Psoas muscle (tissue), 8 donors: ENCODE measurements around the gene PSKH1. TPM values are rescaled to one million over a fixed set of nuclear protein-coding genes. Genes with fewer than 3 reads are reported as not detected.
"Not testable (repeated sequence)": the region's sequence is repeated elsewhere in the genome, so short reads cannot be mapped to it uniquely, and the experiment has no call there.

Experiments used
- ATAC-seq, 4 donors: fragments of 200-7000 bp; cut with Tn5 transposase; one replicate each; pipeline ENCODE4 v1.9.1; 2020; ENCODE audit warnings: moderate library complexity in 3 of 4, mild to moderate bottlenecking in 2 of 4
- DNase-seq, 2 donors: peaks; one replicate each; pipeline ENCODE4 v3.0.0-alpha.2; 2020
- H3K27ac ChIP-seq: fragments of 200-600 bp; one replicate; pipeline ENCODE4 v1.8.0; 2022
- H3K27me3 ChIP-seq, 3 donors: fragments of 200-600 bp in 1 of 3; one replicate each; pipeline versions ENCODE4 v1.6.1 to v1.8.0; 2013 to 2022; ENCODE audit warnings: low read length in 2 of 3, mild to moderate bottlenecking in 2 of 3, moderate library complexity in 1 of 3; ENCODE audit not compliant: insufficient read depth in 3 of 3
- H3K36me3 ChIP-seq, 2 donors: fragments of 200-600 bp in 1 of 2; one replicate each; pipeline versions ENCODE4 v1.6.1 to v1.8.0; 2013 to 2022; ENCODE audit warnings: low read depth in 1 of 2, mild to moderate bottlenecking in 1 of 2, moderate library complexity in 1 of 2; ENCODE audit not compliant: insufficient read depth in 1 of 2
- H3K4me1 ChIP-seq: fragments of 200-600 bp; one replicate; pipeline ENCODE4 v1.8.0; 2022
- H3K4me3 ChIP-seq: fragments of 200-600 bp; one replicate; pipeline ENCODE4 v1.8.0; 2022; ENCODE audit warnings: mild to moderate bottlenecking
- H3K9me3 ChIP-seq: fragments of 200-600 bp; one replicate; pipeline ENCODE4 v1.8.0; 2022
- WGBS, 3 donors: extraction: QIAGEN DNeasy Blood & Tissue Kit; methylation state at CpG; one replicate each; pipeline versions ENCODE4 v1.1.6 to v1.1.7; 2013; 5-methylcytosine and 5-hydroxymethylcytosine counted together
- intact Hi-C, 2 donors: fragments of 100-400 bp; cut with DNase I; formaldehyde crosslinking; loops; one replicate each; pipeline versions ENCODE4 v1.11.0 to v1.14.2; 2022
- polyA plus RNA-seq, 3 donors: library from polyadenylated mRNA; stranded (reverse); fragments of 200-250 nt; gene quantifications; one replicate each; pipeline ENCODE4 v1.2.3, GENCODE V29; 2013
- total RNA-seq, 4 donors: library from RNA; stranded (reverse); fragmentation: NEBNext Ultra II Directional in 2 of 4; extraction: Animal tissue kit (Norgen Biotek cat#: 25700) in 2 of 4; gene quantifications; one replicate each; pipeline versions ENCODE4 v1.2.1 to v1.2.4, GENCODE V29; 2021 to 2023
- TF ChIP-seq, protein P1 (sequence below): fragments of 200-600 bp; IDR thresholded peaks from one replicate; pipeline ENCODE4 v1.8.0; 2022; ENCODE audit warnings: antibody characterized with exemption
- donor health status: healthy with polysubstance abuse.
- donor health status: DM: no; HTN: no; CAD: no; lungs with moderate emphysema.
- donor health status: Bipolar disorder and iron deficiency.
- donor health status: healthy.
- donor health status: DM: yes; HTN: yes; CAD: no.
- donor health status: DM: no; HTN: no; CAD: no.
- donor health status: DM: no; HTN: no; CAD: no.
- donor health status: DM: yes; HTN: yes; CAD: no.

PSKH1 gene
- total and polyA plus RNA-seq, 7 donors, result 9.6 to 18.8 (median 15.6) TPM

DNA sequence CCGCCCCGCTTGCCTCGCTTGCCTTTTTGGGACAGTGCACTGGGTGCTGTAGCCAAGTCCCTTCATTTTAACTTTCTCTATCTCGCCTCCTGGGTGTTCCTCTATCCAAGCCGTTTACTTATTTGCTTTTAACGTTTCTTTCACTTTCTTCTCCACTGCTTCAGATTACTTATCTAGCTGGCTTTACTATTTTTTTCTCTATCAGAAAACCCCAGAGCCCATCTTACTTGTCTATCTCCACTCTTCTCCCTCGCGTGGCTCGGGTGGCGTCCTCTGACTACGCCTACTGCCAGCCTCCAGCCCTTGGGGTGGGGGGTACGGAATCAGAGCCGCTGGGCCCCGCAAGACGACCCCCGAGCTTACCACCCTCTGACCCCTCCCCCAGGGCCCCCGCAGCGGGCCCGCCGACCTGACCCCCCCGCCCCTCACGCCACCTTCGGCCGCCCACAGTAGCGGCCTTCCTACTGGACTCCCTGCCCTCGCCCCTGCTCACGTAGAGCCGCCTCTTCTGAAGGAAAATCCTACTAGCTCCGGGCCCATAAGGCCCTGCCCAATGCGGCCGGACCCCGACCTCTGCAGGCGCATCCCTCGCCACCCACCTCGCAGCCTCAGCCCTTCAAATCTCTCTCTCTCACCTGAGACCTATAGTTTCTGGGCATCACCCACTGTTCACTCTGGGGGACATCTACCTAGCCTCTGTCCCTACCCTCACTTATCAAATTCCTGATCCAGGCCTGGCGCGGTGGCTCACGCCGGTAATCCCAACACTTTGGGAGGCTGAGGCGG is 76.4 kb downstream of the PSKH1 start:
- ATAC-seq (no peak), DNase-seq (no peak)
- H3K27ac ChIP-seq, result peak overlapping the region; percentile 91
- TF ChIP-seq, protein P1, sequence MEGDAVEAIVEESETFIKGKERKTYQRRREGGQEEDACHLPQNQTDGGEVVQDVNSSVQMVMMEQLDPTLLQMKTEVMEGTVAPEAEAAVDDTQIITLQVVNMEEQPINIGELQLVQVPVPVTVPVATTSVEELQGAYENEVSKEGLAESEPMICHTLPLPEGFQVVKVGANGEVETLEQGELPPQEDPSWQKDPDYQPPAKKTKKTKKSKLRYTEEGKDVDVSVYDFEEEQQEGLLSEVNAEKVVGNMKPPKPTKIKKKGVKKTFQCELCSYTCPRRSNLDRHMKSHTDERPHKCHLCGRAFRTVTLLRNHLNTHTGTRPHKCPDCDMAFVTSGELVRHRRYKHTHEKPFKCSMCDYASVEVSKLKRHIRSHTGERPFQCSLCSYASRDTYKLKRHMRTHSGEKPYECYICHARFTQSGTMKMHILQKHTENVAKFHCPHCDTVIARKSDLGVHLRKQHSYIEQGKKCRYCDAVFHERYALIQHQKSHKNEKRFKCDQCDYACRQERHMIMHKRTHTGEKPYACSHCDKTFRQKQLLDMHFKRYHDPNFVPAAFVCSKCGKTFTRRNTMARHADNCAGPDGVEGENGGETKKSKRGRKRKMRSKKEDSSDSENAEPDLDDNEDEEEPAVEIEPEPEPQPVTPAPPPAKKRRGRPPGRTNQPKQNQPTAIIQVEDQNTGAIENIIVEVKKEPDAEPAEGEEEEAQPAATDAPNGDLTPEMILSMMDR, result no peak
- no peaks in the 10 kb centered on the region for H3K27me3 ChIP-seq
- peak overlapping the region; percentile 88 for H3K4me3 ChIP-seq
- H3K4me1 ChIP-seq, result peaks cover 30% of the 10 kb centered on the region
- H3K9me3 ChIP-seq, result no peaks in the 10 kb centered on the region
- 63 to 65% (median 63%) methylated on average over 39 to 40 of the region's 40 CpGs for WGBS, 3 donors
- intact Hi-C loops, result no loop called here
- no peaks in the 10 kb centered on the region for H3K36me3 ChIP-seq

DNA sequence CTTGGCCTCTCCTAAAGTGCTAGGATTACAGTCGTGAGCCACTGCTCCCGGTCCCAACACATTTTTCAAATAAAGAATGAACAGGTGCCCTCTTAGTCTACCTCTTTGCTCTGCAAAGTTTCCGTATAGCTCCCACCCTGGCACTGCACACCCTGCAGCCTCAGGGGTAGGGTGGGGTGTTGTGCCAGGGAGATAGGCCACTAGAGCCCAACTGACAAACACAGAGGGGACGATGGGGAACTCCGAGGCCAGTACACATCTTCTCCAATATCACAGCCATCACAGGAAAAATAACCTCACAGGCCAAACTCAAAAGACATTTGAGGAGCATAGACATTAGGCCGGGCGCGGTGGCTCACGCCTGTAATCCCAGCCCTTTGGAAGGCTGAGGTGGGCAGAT is 78.1 kb downstream of the PSKH1 start:
- DNase-seq (no peak), ATAC-seq (no peak)
- Histone ChIP-seq H3K36me3 (no peaks in the 10 kb centered on the region), H3K9me3 (no peaks in the 10 kb centered on the region), H3K27me3 (no peaks in the 10 kb centered on the region), H3K27ac (no peak overlapping the region), H3K4me1 (peaks cover 14% of the 10 kb centered on the region), H3K4me3 (no peak overlapping the region)
- intact Hi-C loops, result no loop called here
- WGBS, 3 donors, result 70 to 92% (median 75%) methylated on average over 9 of the region's 9 CpGs
- TF ChIP-seq, protein P1, result no peak

DNA sequence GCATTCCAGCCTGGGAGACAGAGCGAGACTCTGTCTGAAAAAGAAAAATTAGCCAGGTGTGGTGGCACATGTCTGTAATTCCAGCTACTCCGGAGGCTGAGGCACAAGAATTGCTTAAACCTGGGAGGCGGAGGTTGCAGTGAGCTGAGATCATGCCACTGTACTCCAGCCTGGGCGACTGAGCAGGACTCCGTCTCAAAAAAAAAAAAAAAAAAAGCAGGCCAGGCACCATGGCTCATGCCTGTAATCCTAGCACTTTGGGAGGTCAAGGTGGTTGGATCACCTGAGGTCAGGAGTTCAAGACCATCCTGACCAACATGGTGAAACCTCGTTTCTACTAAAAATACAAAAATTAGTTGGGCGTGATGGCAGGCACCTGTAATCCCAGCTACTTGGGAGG is 79.2 kb downstream of the PSKH1 start:
- ATAC-seq, H3K4me3 ChIP-seq, H3K27me3 ChIP-seq, DNase-seq, H3K27ac ChIP-seq, intact Hi-C loops, H3K4me1 ChIP-seq, H3K36me3 ChIP-seq, H3K9me3 ChIP-seq: not testable (repeated sequence)
- 89 to 92% (median 89%) methylated on average over 7 of the region's 7 CpGs for WGBS, 3 donors

DNA sequence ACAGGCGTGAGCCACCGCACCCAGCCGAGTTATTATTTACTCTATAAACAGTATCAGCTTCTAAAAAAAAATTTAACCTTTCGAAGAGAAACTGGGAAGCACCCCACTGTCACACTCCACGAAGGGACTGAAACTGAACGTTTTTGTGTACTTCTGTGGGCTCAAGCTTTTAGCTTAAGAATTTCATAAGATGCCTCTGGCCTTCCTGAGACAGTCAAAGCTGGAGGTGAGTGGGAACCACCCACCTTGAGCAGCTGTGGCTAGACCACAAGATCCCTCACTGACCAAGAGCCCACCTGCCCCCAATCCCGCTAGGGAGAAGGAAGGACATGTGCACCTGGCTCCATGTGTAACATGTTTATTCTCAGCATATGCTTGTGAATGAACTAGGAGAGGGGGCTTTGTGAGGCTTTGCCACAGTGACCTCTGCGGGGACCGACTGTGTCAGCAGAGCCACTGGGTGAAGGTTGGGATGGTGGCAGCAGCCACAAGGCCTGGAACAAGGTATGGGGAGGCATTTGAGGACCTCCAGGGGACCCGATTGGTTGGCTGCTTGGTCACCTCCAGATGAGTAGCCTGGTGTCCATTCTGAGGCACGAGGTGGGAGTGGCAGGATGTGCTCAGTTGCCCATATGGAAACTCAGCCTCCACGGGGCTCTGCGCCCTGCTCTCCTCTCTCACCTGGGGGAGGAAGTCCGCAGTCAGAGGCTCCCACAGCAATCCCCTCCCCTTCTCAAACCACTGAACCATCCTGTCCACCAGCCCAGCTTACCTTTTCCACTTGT is 82.5 kb downstream of the PSKH1 start:
- ATAC-seq, result no peak
- Histone ChIP-seq H3K27me3 (no peaks in the 10 kb centered on the region), H3K27ac (no peak overlapping the region), H3K36me3 (no peaks in the 10 kb centered on the region), H3K9me3 (no peaks in the 10 kb centered on the region), H3K4me3 (no peak overlapping the region), H3K4me1 (no peaks in the 10 kb centered on the region)
- intact Hi-C loops, result no loop called here
- no peak for DNase-seq
- TF ChIP-seq, protein P1, result no peak
- WGBS, 3 donors, result 72 to 85% (median 73%) methylated on average over 14 of the region's 14 CpGs

DNA sequence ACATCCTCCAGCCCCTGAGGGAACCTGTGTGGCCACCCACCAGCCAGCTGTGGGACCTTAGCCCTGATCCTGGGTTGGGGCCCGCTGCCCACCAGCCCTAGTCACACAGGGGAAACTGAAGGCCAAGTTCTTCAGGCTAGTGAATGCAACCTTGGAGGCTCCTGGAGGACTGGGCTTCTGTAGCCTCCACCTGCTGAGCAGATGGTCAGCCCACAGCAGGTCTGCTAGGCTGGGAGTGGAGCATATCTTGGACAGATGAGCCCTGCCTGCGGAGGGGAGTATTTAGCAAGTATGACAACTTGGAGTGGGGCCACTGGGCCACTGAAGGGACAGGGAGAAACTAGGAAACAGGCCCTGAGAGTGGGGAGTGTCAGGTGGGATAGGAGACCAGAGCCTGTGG is 83.2 kb downstream of the PSKH1 start:
- TF ChIP-seq, protein P1, result no peak
- ATAC-seq (no peak), DNase-seq (no peak)
- no peaks in the 10 kb centered on the region for H3K9me3 ChIP-seq
- no peak overlapping the region for H3K27ac ChIP-seq
- WGBS, 3 donors, result 69 to 75% (median 69%) methylated on average over 2 of the region's 2 CpGs
- H3K4me3 ChIP-seq, result no peak overlapping the region
- intact Hi-C loops, result no loop called here
- H3K27me3 ChIP-seq, result no peaks in the 10 kb centered on the region
- no peaks in the 10 kb centered on the region for H3K36me3 ChIP-seq
- H3K4me1 ChIP-seq, result no peaks in the 10 kb centered on the region
